SU-DHL-6 (cell line): ENCODE measurements around the gene HOXA6.

ENCODE experiments used
- H2AFZ ChIP-seq: fragments of 200-600 bp; sonication (generic); 2 replicates; pipeline ENCODE4 v1.6.1; 2014; ENCODE audit warnings: low read depth, mild to moderate bottlenecking, moderate library complexity, mixed read lengths, antibody characterized with exemption, low read length; ENCODE audit not compliant: severe bottlenecking
- H3F3A ChIP-seq: fragments of 200-600 bp; shearing (Covaris generic); 2 replicates; pipeline ENCODE4 v1.6.0; 2016; ENCODE audit warnings: antibody characterized with exemption, mild to moderate bottlenecking; ENCODE audit not compliant: insufficient read depth
- H3K27ac ChIP-seq: fragments of 200-600 bp; sonication (generic); 2 replicates; pipeline ENCODE4 v1.5.1; 2016; ENCODE audit warnings: low read depth, mild to moderate bottlenecking, low read length, moderate library complexity, mixed read lengths
- H3K27me3 ChIP-seq: fragments of 200-600 bp; sonication (generic), shearing (Covaris generic); 2 replicates; pipeline ENCODE4 v1.6.0; 2014; ENCODE audit warnings: mild to moderate bottlenecking, low read length
- H3K36me3 ChIP-seq: fragments of 200-600 bp; sonication (generic); 2 replicates; pipeline ENCODE4 v1.6.1; 2014; ENCODE audit warnings: mild to moderate bottlenecking, low read length, mixed read lengths
- H3K4me2 ChIP-seq: fragments of 300-600, 200-600 bp; shearing (Covaris generic), sonication (generic); 2 replicates; pipeline ENCODE4 v1.6.0; 2014; ENCODE audit warnings: low read length, low read depth, mild to moderate bottlenecking; ENCODE audit not compliant: poor library complexity, severe bottlenecking
- H3K4me3 ChIP-seq: fragments of 200-600 bp; sonication (generic); 2 replicates; pipeline ENCODE4 v1.5.1; 2014; ENCODE audit warnings: antibody characterized with exemption, low read length, mild to moderate bottlenecking, mixed read lengths; ENCODE audit not compliant: insufficient read depth, poor library complexity, severe bottlenecking
- H3K79me2 ChIP-seq: fragments of 200-600 bp; sonication (generic); 2 replicates; pipeline ENCODE4 v1.6.1; 2014; ENCODE audit warnings: mild to moderate bottlenecking, low read length, moderate library complexity; ENCODE audit not compliant: insufficient read depth
- H3K9ac ChIP-seq: fragments of 200-600 bp; sonication (generic); 2 replicates; pipeline ENCODE4 v1.7.0; 2014; ENCODE audit warnings: mild to moderate bottlenecking, low read length
- H3K9me2 ChIP-seq: fragments of 200-600 bp; sonication (generic); replicated peaks from 2 replicates; pipeline ENCODE4 v1.6.1; 2014; ENCODE audit warnings: low read length; ENCODE audit not compliant: insufficient read depth
- H3K9me3 ChIP-seq: fragments of 200-600 bp; sonication (generic); 2 replicates; pipeline ENCODE4 v1.6.1; 2014; ENCODE audit warnings: low read length, mixed read lengths; ENCODE audit not compliant: insufficient read depth
- H4K20me1 ChIP-seq: fragments of 200-600 bp; sonication (generic); 2 replicates; pipeline ENCODE4 v1.6.1; 2014; ENCODE audit warnings: low read depth, mild to moderate bottlenecking, antibody characterized with exemption, low read length, moderate library complexity, mixed read lengths
- EZH2phosphoT487 ChIP-seq: fragments of 200-600 bp; sonication (generic), shearing (Covaris generic); conservative IDR thresholded peaks from 2 replicates; pipeline ENCODE4 v1.6.1; 2018; ENCODE audit warnings: mild to moderate bottlenecking, antibody characterized with exemption, low read length, moderate library complexity, mixed read lengths
- TF ChIP-seq, protein P1 (sequence below): fragments of 200-600 bp; sonication (generic); IDR thresholded peaks from one replicate; pipeline ENCODE4 v1.5.1; 2017; ENCODE audit warnings: antibody characterized with exemption, mild to moderate bottlenecking, low read length, moderate library complexity; ENCODE audit not compliant: insufficient read depth, poor library complexity, severe bottlenecking

The HOXA6 gene

DNA sequence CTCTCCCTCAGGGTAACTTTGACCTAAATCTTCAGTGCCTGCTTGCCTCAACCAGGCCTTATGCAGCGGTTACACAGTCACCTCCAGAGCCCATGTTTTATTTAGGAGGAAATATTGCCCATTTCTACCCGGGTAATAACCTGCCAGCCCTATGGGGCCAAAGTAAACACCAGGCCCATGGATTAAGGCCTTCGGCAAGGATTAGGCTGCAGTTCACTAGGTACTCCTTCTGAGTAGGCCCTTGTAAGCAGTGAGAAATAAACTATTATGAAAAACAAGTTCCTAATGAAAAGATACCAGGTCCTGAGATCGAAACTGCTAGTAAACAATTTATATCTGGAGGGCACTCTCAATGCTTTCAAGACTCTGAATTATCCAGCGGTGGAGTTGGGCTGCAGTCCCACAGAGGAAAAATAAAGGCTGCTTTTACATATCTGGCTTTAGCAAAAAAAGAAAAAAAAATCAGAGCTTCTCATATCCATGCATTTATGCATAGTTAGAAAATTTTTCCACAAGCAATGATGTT, 30.3 kb upstream of the HOXA6 start:
- Histone ChIP-seq H3K9me3 (no peaks in the 10 kb centered on the region), H3K9me2 (no peaks in the 10 kb centered on the region), H3K4me2 (no peak overlapping the region), H3K9ac (no peak overlapping the region), H3K27ac (no peak overlapping the region), H3F3A (no peaks in the 10 kb centered on the region), H3K4me3 (no peak overlapping the region), H3K27me3 (no peaks in the 10 kb centered on the region), H3K79me2 (no peaks in the 10 kb centered on the region), H3K36me3 (no peaks in the 10 kb centered on the region), H4K20me1 (no peaks in the 10 kb centered on the region), H2AFZ (no peak overlapping the region)
- TF ChIP-seq, protein P1, sequence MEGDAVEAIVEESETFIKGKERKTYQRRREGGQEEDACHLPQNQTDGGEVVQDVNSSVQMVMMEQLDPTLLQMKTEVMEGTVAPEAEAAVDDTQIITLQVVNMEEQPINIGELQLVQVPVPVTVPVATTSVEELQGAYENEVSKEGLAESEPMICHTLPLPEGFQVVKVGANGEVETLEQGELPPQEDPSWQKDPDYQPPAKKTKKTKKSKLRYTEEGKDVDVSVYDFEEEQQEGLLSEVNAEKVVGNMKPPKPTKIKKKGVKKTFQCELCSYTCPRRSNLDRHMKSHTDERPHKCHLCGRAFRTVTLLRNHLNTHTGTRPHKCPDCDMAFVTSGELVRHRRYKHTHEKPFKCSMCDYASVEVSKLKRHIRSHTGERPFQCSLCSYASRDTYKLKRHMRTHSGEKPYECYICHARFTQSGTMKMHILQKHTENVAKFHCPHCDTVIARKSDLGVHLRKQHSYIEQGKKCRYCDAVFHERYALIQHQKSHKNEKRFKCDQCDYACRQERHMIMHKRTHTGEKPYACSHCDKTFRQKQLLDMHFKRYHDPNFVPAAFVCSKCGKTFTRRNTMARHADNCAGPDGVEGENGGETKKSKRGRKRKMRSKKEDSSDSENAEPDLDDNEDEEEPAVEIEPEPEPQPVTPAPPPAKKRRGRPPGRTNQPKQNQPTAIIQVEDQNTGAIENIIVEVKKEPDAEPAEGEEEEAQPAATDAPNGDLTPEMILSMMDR: no peak
- TF ChIP-seq EZH2phosphoT487: no peak

GRCh38 chr7:27176962-27177794, 29.6 kb upstream of the HOXA6 start:
- Histone ChIP-seq H3F3A (no peaks in the 10 kb centered on the region), H3K9me3 (no peaks in the 10 kb centered on the region), H3K9me2 (no peaks in the 10 kb centered on the region), H3K27me3 (no peaks in the 10 kb centered on the region), H4K20me1 (no peaks in the 10 kb centered on the region), H3K79me2 (no peaks in the 10 kb centered on the region), H3K9ac (no peak overlapping the region), H3K4me2 (no peak overlapping the region), H2AFZ (no peak overlapping the region), H3K27ac (no peak overlapping the region), H3K4me3 (no peak overlapping the region), H3K36me3 (no peaks in the 10 kb centered on the region)
- TF ChIP-seq EZH2phosphoT487: no peak
- TF ChIP-seq, protein P1: no peak

GRCh38 chr7:27176524-27176845, 28.9 kb upstream of the HOXA6 start:
- Histone ChIP-seq H3K36me3 (no peaks in the 10 kb centered on the region), H3K4me2 (no peak overlapping the region), H3K27me3 (no peaks in the 10 kb centered on the region), H2AFZ (no peak overlapping the region), H3K9me3 (no peaks in the 10 kb centered on the region), H3K27ac (no peak overlapping the region), H3F3A (no peaks in the 10 kb centered on the region), H3K9ac (no peak overlapping the region), H3K79me2 (no peaks in the 10 kb centered on the region), H3K9me2 (no peaks in the 10 kb centered on the region), H4K20me1 (no peaks in the 10 kb centered on the region), H3K4me3 (no peak overlapping the region)
- TF ChIP-seq, protein P1: no peak
- no peak for TF ChIP-seq EZH2phosphoT487
